Thoracic aorta (tissue), 2 donors: Measurements from ENCODE around the gene SPATC1L. TPM values are rescaled to one million over a fixed set of nuclear protein-coding genes. Genes with fewer than 3 reads are reported as not detected.

Source experiments
- ATAC-seq: fragments of 150-250 bp; one replicate; pipeline ENCODE4 v1.8.0; 2017; ENCODE audit warnings: low read depth; ENCODE audit not compliant: insufficient number of reproducible peaks, low FRiP score
- DNase-seq: peaks from one replicate; pipeline ENCODE4 v3.0.0-alpha.2; 2020; ENCODE audit warnings: low spot score
- H3K27ac ChIP-seq, 2 donors: fragments of 200-600 bp; sonication (generic); 1 replicate in 1 of 2; 2 replicates in 1 of 2; pipeline ENCODE4 v1.5.1; 2016; ENCODE audit warnings: mild to moderate bottlenecking in 2 of 2, moderate library complexity in 2 of 2
- H3K27me3 ChIP-seq: fragments of 200-600 bp; sonication (generic); replicated peaks from 2 replicates; pipeline ENCODE4 v1.6.0; 2016; ENCODE audit warnings: mild to moderate bottlenecking; ENCODE audit not compliant: insufficient read depth
- H3K36me3 ChIP-seq: fragments of 200-600 bp; sonication (generic); one replicate; pipeline ENCODE4 v1.5.1; 2016
- H3K4me1 ChIP-seq, 2 donors: fragments of 200-600 bp; sonication (generic); 1 replicate in 1 of 2; 2 replicates in 1 of 2; pipeline versions ENCODE4 v1.5.1 to v1.6.0; 2016; ENCODE audit warnings: low read depth in 2 of 2, mild to moderate bottlenecking in 1 of 2; ENCODE audit not compliant: control insufficient read depth in 1 of 2
- H3K4me3 ChIP-seq: fragments of 200-600 bp; sonication (generic); 2 replicates; pipeline ENCODE4 v1.5.1; 2016; ENCODE audit warnings: mild to moderate bottlenecking
- H3K9me3 ChIP-seq: fragments of 200-600 bp; sonication (generic); 2 replicates; pipeline ENCODE4 v1.5.1; 2016
- CTCF ChIP-seq: fragments of 200-600 bp; sonication (generic); IDR thresholded peaks from one replicate; pipeline ENCODE4 v1.5.1; 2019; ENCODE audit warnings: antibody characterized with exemption
- total RNA-seq, 2 donors: library from RNA; depleted of rRNA; stranded (reverse); fragments of >200 nt; gene quantifications; one replicate each; pipeline versions ENCODE4 v1.1.0 to v1.2.3, GENCODE V29; 2016

Gene SPATC1L
- total RNA-seq, 2 donors from 2014 or later = 3.2 to 7.9 TPM

- H3K27me3 ChIP-seq = no peaks in the 10 kb centered on the region
- DNase-seq = no peak
- ATAC-seq = no peak
- no peak overlapping the region for H3K4me3 ChIP-seq
- peaks cover 69% of the 10 kb centered on the region for H3K36me3 ChIP-seq
- H3K4me1 ChIP-seq = no peaks in the 10 kb centered on the region
- no peaks in the 10 kb centered on the region for H3K9me3 ChIP-seq
- TF ChIP-seq CTCF = no peak
- H3K27ac ChIP-seq = no peak overlapping the region
Observed at GRCh38 chr21:46211376-46211775, 27.1 kb upstream of the SPATC1L start.

GRCh38 chr21:46210378-46211136 lies 26.3 kb upstream of the SPATC1L start:
- H3K27ac ChIP-seq = no peak overlapping the region
- no peaks in the 10 kb centered on the region for H3K4me1 ChIP-seq
- DNase-seq = no peak
- ATAC-seq = no peak
- no peaks in the 10 kb centered on the region for H3K27me3 ChIP-seq
- H3K9me3 ChIP-seq = no peaks in the 10 kb centered on the region
- H3K36me3 ChIP-seq = peaks cover 72% of the 10 kb centered on the region
- TF ChIP-seq CTCF = no peak
- no peak overlapping the region for H3K4me3 ChIP-seq

DNA sequence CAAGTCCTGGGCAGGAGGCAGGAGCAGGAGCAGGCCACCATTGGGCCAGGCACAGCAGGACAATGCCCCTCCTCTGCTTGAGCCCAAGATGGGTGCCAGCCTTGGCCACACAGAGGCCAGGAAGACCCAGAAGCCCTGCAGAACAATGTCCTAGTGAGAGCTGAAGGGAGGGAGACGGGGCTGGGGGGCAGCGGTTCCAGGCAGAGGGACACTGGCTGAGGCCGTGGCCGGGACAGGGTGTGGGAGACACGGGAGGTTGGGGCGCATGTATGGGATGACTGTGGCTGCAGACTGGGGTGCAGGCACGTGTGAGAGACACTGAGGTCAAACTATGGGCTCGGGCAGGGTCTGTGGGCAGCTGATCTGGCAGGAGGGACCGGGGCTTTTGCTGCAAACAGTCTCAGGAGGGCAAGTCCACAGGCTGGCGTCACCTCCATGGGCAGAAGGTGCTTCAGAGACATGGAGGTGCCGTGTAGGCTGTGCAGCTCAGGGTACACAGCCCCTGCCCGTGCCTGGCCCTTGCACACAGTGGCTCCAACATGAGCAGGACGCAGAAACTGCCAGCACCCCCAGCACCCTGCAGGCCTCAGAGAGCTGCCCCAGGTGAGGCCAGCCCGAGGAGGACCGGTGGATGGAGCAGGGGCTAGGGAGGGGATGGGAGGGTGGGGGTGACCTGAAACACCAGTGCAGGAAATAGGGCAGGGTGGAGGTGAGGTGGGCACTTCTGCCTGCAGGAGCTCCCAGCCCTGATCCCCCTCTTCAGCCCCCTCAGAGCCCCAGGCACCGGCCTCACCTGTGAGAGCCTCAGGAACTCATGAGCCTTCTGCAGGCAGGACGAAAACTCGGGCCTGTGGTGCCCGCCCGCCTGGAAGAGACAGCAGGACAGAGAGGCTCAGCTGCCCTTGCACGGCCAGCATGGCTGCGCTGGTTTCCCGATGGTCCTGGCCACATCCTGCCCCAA lies 24.8 kb upstream of the SPATC1L start:
- Histone ChIP-seq H3K36me3 (peaks cover 69% of the 10 kb centered on the region), H3K9me3 (no peaks in the 10 kb centered on the region), H3K4me1 (no peaks in the 10 kb centered on the region), H3K4me3 (no peak overlapping the region), H3K27ac (no peak overlapping the region), H3K27me3 (no peaks in the 10 kb centered on the region)
- DNase-seq (no peak), ATAC-seq (no peak)
- TF ChIP-seq CTCF = no peak

DNA sequence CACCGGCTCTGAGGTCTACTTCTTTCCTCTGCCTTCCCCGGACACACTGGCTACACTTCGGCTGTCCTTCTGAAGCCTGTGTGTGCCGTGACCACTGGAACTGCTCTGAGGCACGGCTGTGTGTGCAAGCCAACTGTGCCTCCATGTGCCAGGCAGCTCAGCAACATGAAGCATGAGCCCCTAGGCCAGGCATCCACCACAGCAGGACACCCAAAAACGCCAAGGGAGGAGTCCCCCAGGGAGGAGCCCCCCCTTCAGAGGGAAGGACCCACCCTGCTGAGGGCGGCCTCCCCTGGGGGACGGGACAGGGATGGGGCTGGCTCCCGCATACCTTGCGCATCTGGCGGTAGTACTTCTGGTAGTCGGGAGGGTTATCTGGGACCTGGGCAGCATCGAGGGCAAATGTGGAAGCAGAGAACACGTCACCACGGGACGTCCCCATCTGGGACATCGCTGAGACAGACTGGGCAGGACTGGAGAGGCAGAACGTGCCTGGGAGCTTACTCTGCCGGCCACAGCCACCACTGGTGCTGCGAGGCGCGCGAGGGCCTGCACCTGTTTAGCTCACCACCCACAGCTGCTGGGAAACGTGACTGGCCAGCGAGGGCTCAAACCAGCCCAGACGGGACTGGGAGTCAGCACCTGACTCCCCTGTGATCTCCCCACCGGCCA lies 23.8 kb upstream of the SPATC1L start:
- Histone ChIP-seq H3K27ac (no peak overlapping the region), H3K4me3 (no peak overlapping the region), H3K36me3 (peaks cover 66% of the 10 kb centered on the region), H3K27me3 (no peaks in the 10 kb centered on the region), H3K9me3 (no peaks in the 10 kb centered on the region), H3K4me1 (no peaks in the 10 kb centered on the region)
- no peak for DNase-seq
- ATAC-seq = no peak
- TF ChIP-seq CTCF = no peak
